GM23248 (cell line): Measurements from ENCODE around the gene UBE2V1. TPM values are rescaled to one million over a fixed set of nuclear protein-coding genes. Genes with fewer than 3 reads are reported as not detected.
A peak's percentile ranks its signal among the peaks of the same experiment; 100 is the strongest.

Experiments
- DNase-seq: peaks from one replicate; pipeline ENCODE4 v3.0.0-alpha.2; 2015
- H2AFZ ChIP-seq: fragments of 200-600 bp; sonication (generic); 2 replicates; pipeline ENCODE4 v1.6.1; 2016; ENCODE audit warnings: antibody characterized with exemption
- H3F3A ChIP-seq: fragments of 200-600 bp; sonication (generic); 2 replicates; pipeline ENCODE4 v1.6.1; 2016; ENCODE audit warnings: mild to moderate bottlenecking, antibody characterized with exemption, mixed run types; ENCODE audit not compliant: insufficient read depth
- H3K27ac ChIP-seq: fragments of 200-600 bp; sonication (generic); 2 replicates; pipeline ENCODE4 v1.5.1; 2016; ENCODE audit warnings: mild to moderate bottlenecking
- H3K27me3 ChIP-seq: fragments of 200-600 bp; sonication (generic); replicated peaks from 2 replicates; pipeline ENCODE4 v1.6.1; 2016; ENCODE audit warnings: mild to moderate bottlenecking; ENCODE audit not compliant: insufficient read depth
- H3K36me3 ChIP-seq: fragments of 200-600 bp; sonication (generic); 2 replicates; pipeline ENCODE4 v1.6.1; 2016; ENCODE audit warnings: low read depth, mild to moderate bottlenecking
- H3K4me1 ChIP-seq: fragments of 200-600 bp; sonication (generic); 2 replicates; pipeline ENCODE4 v1.6.1; 2016; ENCODE audit warnings: mild to moderate bottlenecking; ENCODE audit not compliant: insufficient read depth
- H3K4me2 ChIP-seq: fragments of 200-600 bp; sonication (generic); one replicate; pipeline ENCODE4 v1.6.1; 2016; ENCODE audit warnings: mild to moderate bottlenecking; ENCODE audit not compliant: unreplicated experiment
- H3K4me3 ChIP-seq: fragments of 200-600 bp; sonication (generic); 2 replicates; pipeline ENCODE4 v1.5.1; 2016; ENCODE audit warnings: mild to moderate bottlenecking
- H3K79me2 ChIP-seq: fragments of 200-600 bp; sonication (generic); 2 replicates; pipeline ENCODE4 v1.6.1; 2016; ENCODE audit warnings: mild to moderate bottlenecking; ENCODE audit not compliant: insufficient read depth
- H3K9ac ChIP-seq: fragments of 200-600 bp; sonication (generic); 2 replicates; pipeline ENCODE4 v1.6.1; 2016; ENCODE audit warnings: mild to moderate bottlenecking
- H3K9me2 ChIP-seq: fragments of 200-600 bp; sonication (generic); 2 replicates; pipeline ENCODE4 v1.6.1; 2016; ENCODE audit warnings: mixed run types, mild to moderate bottlenecking, moderate library complexity; ENCODE audit not compliant: insufficient read depth
- H3K9me3 ChIP-seq: fragments of 200-600 bp; sonication (generic); one replicate; pipeline ENCODE4 v1.6.1; 2017; ENCODE audit warnings: low read depth
- H4K20me1 ChIP-seq: fragments of 200-600 bp; sonication (generic); 2 replicates; pipeline ENCODE4 v1.6.0; 2016; ENCODE audit not compliant: insufficient read depth
- EZH2 ChIP-seq: fragments of 200-600 bp; sonication (generic); IDR thresholded peaks from 2 replicates; pipeline ENCODE4 v1.6.1; 2018; ENCODE audit warnings: antibody characterized with exemption, mild to moderate bottlenecking; ENCODE audit not compliant: insufficient read depth, poor library complexity, severe bottlenecking
- EZH2phosphoT487 ChIP-seq: fragments of 200-600 bp; sonication (generic); IDR thresholded peaks from 2 replicates; pipeline ENCODE4 v1.6.1; 2018; ENCODE audit warnings: antibody characterized with exemption, moderate library complexity, mild to moderate bottlenecking, low read depth; ENCODE audit not compliant: insufficient read depth
- WGBS, 2 experiments: methylation state at CpG; one replicate each; pipeline ENCODE4 v1.1.6; 2015 to 2017; ENCODE audit warnings: low lambda C conversion rate in 2 of 2, low coverage in 1 of 2; ENCODE audit errors: missing lambda C conversion rate in 2 of 2; 5-methylcytosine and 5-hydroxymethylcytosine counted together
- in situ Hi-C: fragments of 300-500 bp; cut with MboI; formaldehyde crosslinking; loops from 2 replicates; pipeline ENCODE4 v1.15.0; 2020
- polyA plus RNA-seq: library from polyadenylated mRNA; unstranded; fragments of >200 nt; fragmentation: Nextera tagmentation; extraction: Ambion mirVana; gene quantifications from 2 replicates; pipeline ENCODE4 v1.2.1, GENCODE V29; 2016
- total RNA-seq: library from RNA; depleted of rRNA; stranded (reverse); fragments of >200 nt; shearing (Covaris generic); gene quantifications from 2 replicates; pipeline ENCODE4 v1.2.3, GENCODE V29; 2014

UBE2V1 gene
- total and polyA plus RNA-seq, 2 experiments from 2014 or later, result 41.7 to 197 TPM

GRCh38 chr20:50133474-50134217 lies 20.7 kb upstream of the UBE2V1 start:
- Histone ChIP-seq H3K36me3 (peaks cover 14% of the 10 kb centered on the region), H3K4me1 (peaks cover 23% of the 10 kb centered on the region), H3K27me3 (no peaks in the 10 kb centered on the region), H2AFZ (no peak overlapping the region), H3K9me3 (no peaks in the 10 kb centered on the region), H4K20me1 (peaks cover 6% of the 10 kb centered on the region; the same call in 1 of the 2 replicates), H3F3A (peaks cover 15% of the 10 kb centered on the region; the same call in 1 of the 2 replicates), H3K27ac (no peak overlapping the region), H3K9me2 (no peaks in the 10 kb centered on the region), H3K4me3 (no peak overlapping the region), H3K4me2 (no peak overlapping the region), H3K79me2 (peaks cover 87% of the 10 kb centered on the region), H3K9ac (no peak overlapping the region)
- in situ Hi-C loops, result no loop called here
- DNase-seq, result no peak
- no peak for TF ChIP-seq EZH2phosphoT487
- no peak for TF ChIP-seq EZH2
- WGBS, 2 experiments, result 80 to 83% methylated on average over 7 to 9 of the region's 9 CpGs

- Histone ChIP-seq H4K20me1 (peaks cover 6% of the 10 kb centered on the region; the same call in 1 of the 2 replicates), H3K4me3 (no peak overlapping the region), H3K27me3 (no peaks in the 10 kb centered on the region), H3K9me2 (no peaks in the 10 kb centered on the region), H3K9ac (no peak overlapping the region), H3K79me2 (peaks cover 81% of the 10 kb centered on the region), H3K36me3 (peaks cover 14% of the 10 kb centered on the region), H2AFZ (no peak overlapping the region), H3F3A (peaks cover 15% of the 10 kb centered on the region; the same call in 1 of the 2 replicates), H3K27ac (no peak overlapping the region), H3K9me3 (no peaks in the 10 kb centered on the region), H3K4me1 (peaks cover 22% of the 10 kb centered on the region), H3K4me2 (no peak overlapping the region)
- 78% methylated on average over 5 to 6 of the region's 6 CpGs for WGBS, 2 experiments
- TF ChIP-seq EZH2phosphoT487 (no peak), EZH2 (no peak)
- DNase-seq, result no peak
- in situ Hi-C loops, result no loop called here
Observed at GRCh38 chr20:50133041-50133440, 20.1 kb upstream of the UBE2V1 start.

- Histone ChIP-seq H3K4me1 (peaks cover 8% of the 10 kb centered on the region), H3K27ac (no peak overlapping the region), H3K4me3 (no peak overlapping the region), H3K79me2 (peaks cover 60% of the 10 kb centered on the region), H3K36me3 (peaks cover 23% of the 10 kb centered on the region), H4K20me1 (peaks cover 6% of the 10 kb centered on the region; the same call in 1 of the 2 replicates), H3K27me3 (no peaks in the 10 kb centered on the region), H2AFZ (no peak overlapping the region), H3K9me3 (no peaks in the 10 kb centered on the region), H3K9ac (no peak overlapping the region), H3K9me2 (no peaks in the 10 kb centered on the region), H3F3A (peaks cover 15% of the 10 kb centered on the region; the same call in 1 of the 2 replicates), H3K4me2 (no peak overlapping the region)
- TF ChIP-seq EZH2 (no peak), EZH2phosphoT487 (no peak)
- 87 to 94% methylated on average over 4 of the region's 4 CpGs for WGBS, 2 experiments
- DNase-seq, result no peak
- in situ Hi-C loops, result no loop called here
Observed at GRCh38 chr20:50130995-50131394, 18.0 kb upstream of the UBE2V1 start.

- DNase-seq, result peak; percentile 38
- TF ChIP-seq EZH2phosphoT487 (no peak), EZH2 (no peak)
- H3K36me3 ChIP-seq, result peaks cover 24% of the 10 kb centered on the region; the same call in 1 of the 2 replicates
- H3F3A ChIP-seq, result peaks cover 15% of the 10 kb centered on the region; the same call in 1 of the 2 replicates
- in situ Hi-C loops, result no loop called here
- no peak overlapping the region for H3K9ac ChIP-seq
- H3K4me3 ChIP-seq, result no peak overlapping the region
- H3K4me1 ChIP-seq, result peaks cover 8% of the 10 kb centered on the region
- no peak overlapping the region for H3K27ac ChIP-seq
- H3K4me2 ChIP-seq, result no peak overlapping the region
- H3K27me3 ChIP-seq, result no peaks in the 10 kb centered on the region
- peaks cover 6% of the 10 kb centered on the region; the same call in 1 of the 2 replicates for H4K20me1 ChIP-seq
- WGBS, 2 experiments, result 86 to 88% methylated on average over 1 of the region's 1 CpG
- no peaks in the 10 kb centered on the region for H3K9me2 ChIP-seq
- H3K79me2 ChIP-seq, result peaks cover 54% of the 10 kb centered on the region
- H3K9me3 ChIP-seq, result no peaks in the 10 kb centered on the region
- H2AFZ ChIP-seq, result no peak overlapping the region
Observed at GRCh38 chr20:50130356-50130723, 17.4 kb upstream of the UBE2V1 start.
